HEK293 (cell line): Measurements from ENCODE around the gene MTCL1.

Source experiments
- CTCF ChIA-PET: fragments of 350-600 bp; formaldehyde crosslinking; extraction: SDS; loops from one replicate; lab custom pipeline; 2021; ENCODE audit warnings: antibody characterized with exemption; lab: Yijun Ruan, JAX
- POLR2A ChIA-PET: fragments of 300-600 bp; formaldehyde crosslinking; extraction: SDS; loops from one replicate; lab custom pipeline; 2020; ENCODE audit warnings: antibody characterized with exemption, inconsistent platforms; lab: Yijun Ruan, JAX
- H3K27ac ChIP-seq: fragments of 200-500 bp; sonication (Bioruptor generic); 2 replicates; pipeline ENCODE4 v1.5.1; 2014; ENCODE audit warnings: low read depth, low read length, control low read depth, inconsistent platforms; ENCODE audit errors: extremely low read depth
- H3K36me3 ChIP-seq, 2 experiments: fragments of 200-500 bp in 1 of 2; sonication (Bioruptor generic) in 1 of 2; 1 replicate in 1 of 2; 2 replicates in 1 of 2; pipeline ENCODE4 v1.5.1; 2014 to 2017; ENCODE audit warnings: inconsistent platforms in 2 of 2, low read length in 2 of 2; ENCODE audit not compliant: control insufficient read depth in 2 of 2, insufficient read depth in 1 of 2
- H3K4me1 ChIP-seq: fragments of 200-500 bp; sonication (Bioruptor generic); 2 replicates; pipeline ENCODE4 v1.5.1; 2014; ENCODE audit warnings: mild to moderate bottlenecking, low read length, inconsistent platforms; ENCODE audit not compliant: control insufficient read depth, insufficient read depth
- H3K4me3 ChIP-seq: 2 replicates; pipeline ENCODE4 v1.5.1; 2011; ENCODE audit warnings: low read depth, mild to moderate bottlenecking, control low read depth, low read length, moderate library complexity
- H3K9me3 ChIP-seq: fragments of 200-500 bp; sonication (Bioruptor generic); 2 replicates; pipeline ENCODE4 v1.5.1; 2014; ENCODE audit warnings: low read depth, low read length, inconsistent platforms; ENCODE audit not compliant: control insufficient read depth, insufficient read depth
- KLF17 ChIP-seq: fragments of 450-650 bp; formaldehyde crosslinking; IDR thresholded peaks from 2 replicates; pipeline ENCODE4 v1.5.1; 2016; ENCODE audit warnings: missing biosample characterization, missing genetic modification characterization
- MEIS1 ChIP-seq: sonication (generic); formaldehyde crosslinking; IDR thresholded peaks from 2 replicates; pipeline ENCODE4 v1.8.1; 2022; ENCODE audit warnings: missing genetic modification reagents, mild to moderate bottlenecking, borderline replicate concordance
- OSR2 ChIP-seq: fragments of 450-650 bp; formaldehyde crosslinking; IDR thresholded peaks from 2 replicates; pipeline ENCODE4 v1.5.1; 2016; ENCODE audit warnings: missing biosample characterization, missing genetic modification characterization
- RBAK ChIP-seq: fragments of 450-650 bp; formaldehyde crosslinking; IDR thresholded peaks from 2 replicates; pipeline ENCODE4 v1.5.1; 2016; ENCODE audit warnings: missing biosample characterization, missing genetic modification characterization
- ZBTB48 ChIP-seq: fragments of 450-650 bp; formaldehyde crosslinking; IDR thresholded peaks from 2 replicates; pipeline ENCODE4 v1.5.1; 2016; ENCODE audit warnings: missing biosample characterization, missing genetic modification characterization
- ZBTB7A ChIP-seq: fragments of 450-650 bp; formaldehyde crosslinking; IDR thresholded peaks from 2 replicates; pipeline ENCODE4 v1.5.1; 2016; ENCODE audit warnings: low read depth, missing biosample characterization, missing genetic modification characterization
- ZNF112 ChIP-seq: fragments of 450-650 bp; formaldehyde crosslinking; IDR thresholded peaks from 2 replicates; pipeline ENCODE4 v1.5.0; 2017; ENCODE audit warnings: missing biosample characterization, missing genetic modification characterization
- ZNF184 ChIP-seq: fragments of 450-650 bp; IDR thresholded peaks from 2 replicates; pipeline ENCODE4 v1.5.1; 2018; ENCODE audit warnings: missing biosample characterization, mild to moderate bottlenecking, missing genetic modification characterization
- ZNF211 ChIP-seq: fragments of 450-650 bp; formaldehyde crosslinking; IDR thresholded peaks from 2 replicates; pipeline ENCODE4 v1.5.1; 2016; ENCODE audit warnings: low read depth, missing biosample characterization, missing genetic modification characterization
- ZNF274 ChIP-seq, 2 experiments: fragments of 200-500 bp in 1 of 2; fragments of 450-650 bp in 1 of 2; sonication (Bioruptor generic) in 1 of 2; formaldehyde crosslinking in 1 of 2; IDR thresholded peaks; 2 replicates each; pipeline versions ENCODE4 v1.5.1 to v1.6.1; 2014 to 2016; ENCODE audit warnings: borderline replicate concordance in 1 of 2, inconsistent platforms in 1 of 2, low read length in 1 of 2, missing biosample characterization in 1 of 2, missing genetic modification characterization in 1 of 2
- ZNF366 ChIP-seq: fragments of 450-650 bp; formaldehyde crosslinking; conservative IDR thresholded peaks from 2 replicates; pipeline ENCODE4 v1.5.1; 2016; ENCODE audit warnings: missing biosample characterization, missing genetic modification characterization
- ZNF501 ChIP-seq: fragments of 450-650 bp; formaldehyde crosslinking; IDR thresholded peaks from 2 replicates; pipeline ENCODE4 v1.5.1; 2016; ENCODE audit warnings: missing biosample characterization, missing genetic modification characterization
- ZNF571 ChIP-seq: fragments of 450-650 bp; formaldehyde crosslinking; IDR thresholded peaks from 2 replicates; pipeline ENCODE4 v1.5.0; 2017; ENCODE audit warnings: missing biosample characterization, missing genetic modification characterization
- ZNF624 ChIP-seq: fragments of 450-650 bp; formaldehyde crosslinking; IDR thresholded peaks from 2 replicates; pipeline ENCODE4 v1.5.1; 2017; ENCODE audit warnings: missing biosample characterization, missing genetic modification characterization
- ZNF670 ChIP-seq: fragments of 450-650 bp; formaldehyde crosslinking; IDR thresholded peaks from 2 replicates; pipeline ENCODE4 v1.5.1; 2016; ENCODE audit warnings: missing biosample characterization, missing genetic modification characterization, low read depth
- ZNF747 ChIP-seq: fragments of 450-650 bp; formaldehyde crosslinking; IDR thresholded peaks from 2 replicates; pipeline ENCODE4 v1.5.1; 2016; ENCODE audit warnings: missing biosample characterization, missing genetic modification characterization
- ZNF776 ChIP-seq: fragments of 450-650 bp; formaldehyde crosslinking; IDR thresholded peaks from 2 replicates; pipeline ENCODE4 v1.5.0; 2017; ENCODE audit warnings: missing biosample characterization, missing genetic modification characterization, borderline replicate concordance
- ZNF843 ChIP-seq: fragments of 450-650 bp; formaldehyde crosslinking; IDR thresholded peaks from 2 replicates; pipeline ENCODE4 v1.5.1; 2016; ENCODE audit warnings: missing biosample characterization, missing genetic modification characterization
- TF ChIP-seq, protein P1 (sequence below): fragments of 450-650 bp; formaldehyde crosslinking; IDR thresholded peaks from 2 replicates; pipeline ENCODE4 v1.5.1; 2017; ENCODE audit warnings: missing biosample characterization, missing genetic modification characterization
- TF ChIP-seq, protein P2 (sequence below): fragments of 450-650 bp; formaldehyde crosslinking; IDR thresholded peaks from 2 replicates; pipeline ENCODE4 v1.5.1; 2016; ENCODE audit warnings: missing biosample characterization, missing genetic modification characterization
- TF ChIP-seq, protein P3 (sequence below): fragments of 450-650 bp; formaldehyde crosslinking; IDR thresholded peaks from 2 replicates; pipeline ENCODE4 v1.5.1; 2016; ENCODE audit warnings: missing biosample characterization, missing genetic modification characterization, borderline replicate concordance
- TF ChIP-seq, protein P4 (sequence below): fragments of 450-650 bp; formaldehyde crosslinking; IDR thresholded peaks from 2 replicates; pipeline ENCODE4 v1.5.1; 2016; ENCODE audit warnings: missing biosample characterization, missing genetic modification characterization
- TF ChIP-seq, protein P5 (sequence below): fragments of 450-650 bp; formaldehyde crosslinking; IDR thresholded peaks from 2 replicates; pipeline ENCODE4 v1.5.1; 2016; ENCODE audit warnings: missing biosample characterization, missing genetic modification characterization

MTCL1 gene

GRCh38 chr18:8705238-8705960 is at the start of gene MTCL1:
Gene MTCL1 (plus strand): TSS chr18:8705556. CDS start chr18:8705661, 105 bp downstream.
- CTCF ChIA-PET = interaction anchor here (4.0 kb wide), 1 partner anchor 282 kb away, joined by 13 read pairs; no protein-coding TSS in a partner anchor
- TF ChIP-seq, protein P1, sequence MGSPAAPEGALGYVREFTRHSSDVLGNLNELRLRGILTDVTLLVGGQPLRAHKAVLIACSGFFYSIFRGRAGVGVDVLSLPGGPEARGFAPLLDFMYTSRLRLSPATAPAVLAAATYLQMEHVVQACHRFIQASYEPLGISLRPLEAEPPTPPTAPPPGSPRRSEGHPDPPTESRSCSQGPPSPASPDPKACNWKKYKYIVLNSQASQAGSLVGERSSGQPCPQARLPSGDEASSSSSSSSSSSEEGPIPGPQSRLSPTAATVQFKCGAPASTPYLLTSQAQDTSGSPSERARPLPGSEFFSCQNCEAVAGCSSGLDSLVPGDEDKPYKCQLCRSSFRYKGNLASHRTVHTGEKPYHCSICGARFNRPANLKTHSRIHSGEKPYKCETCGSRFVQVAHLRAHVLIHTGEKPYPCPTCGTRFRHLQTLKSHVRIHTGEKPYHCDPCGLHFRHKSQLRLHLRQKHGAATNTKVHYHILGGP (tag by site-specific recombination) = no peak
- TF ChIP-seq ZNF501 (tag by site-specific recombination) (no peak), ZNF211 (tag by site-specific recombination) (no peak), ZNF571 (tag by site-specific recombination) (no peak), ZNF112 (tag by site-specific recombination) (no peak), ZNF776 (tag by site-specific recombination) (no peak), ZNF184 (no peak), ZNF274 (IDR thresholded peaks at IDR 0.05; ENCODE audit: low read length) (no peak), ZNF274 (tag by site-specific recombination; IDR thresholded peaks at IDR 0.05; ENCODE audit: borderline replicate concordance) (no peak), ZNF670 (tag by site-specific recombination) (no peak)
- TF ChIP-seq, protein P2, sequence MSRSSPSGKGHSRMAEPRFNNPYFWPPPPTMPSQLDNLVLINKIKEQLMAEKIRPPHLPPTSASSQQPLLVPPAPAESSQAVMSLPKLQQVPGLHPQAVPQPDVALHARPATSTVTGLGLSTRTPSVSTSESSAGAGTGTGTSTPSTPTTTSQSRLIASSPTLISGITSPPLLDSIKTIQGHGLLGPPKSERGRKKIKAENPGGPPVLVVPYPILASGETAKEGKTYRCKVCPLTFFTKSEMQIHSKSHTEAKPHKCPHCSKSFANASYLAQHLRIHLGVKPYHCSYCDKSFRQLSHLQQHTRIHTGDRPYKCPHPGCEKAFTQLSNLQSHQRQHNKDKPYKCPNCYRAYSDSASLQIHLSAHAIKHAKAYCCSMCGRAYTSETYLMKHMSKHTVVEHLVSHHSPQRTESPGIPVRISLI (tag by site-specific recombination) = no peak
- H3K27ac ChIP-seq = peak within 1 kb of the TSS; percentile 69; the same call in 1 of the 2 replicates

DNA sequence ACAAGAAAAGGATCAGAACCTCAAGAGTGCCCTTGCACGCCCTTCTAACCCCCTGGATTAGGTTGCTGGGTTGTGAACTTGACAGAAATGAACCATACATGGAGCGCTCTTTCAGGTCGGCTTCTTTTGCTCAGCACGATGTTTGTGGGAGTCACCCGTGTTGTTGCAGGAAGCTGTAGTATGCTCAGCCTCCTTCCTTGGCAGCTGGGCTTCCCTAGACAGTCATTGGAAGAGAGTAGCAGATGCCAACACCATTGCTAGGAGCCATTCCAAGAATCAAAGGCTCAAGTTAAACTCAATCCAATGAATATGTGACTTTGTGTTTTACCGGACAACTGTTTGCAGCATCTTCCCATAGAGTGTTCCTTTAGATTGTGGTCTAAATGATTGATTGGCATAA is 49.1 kb upstream of the MTCL1 start:
- Histone ChIP-seq H3K36me3 (no peaks in the 10 kb centered on the region), H3K9me3 (no peaks in the 10 kb centered on the region), H3K4me1 (no peaks in the 10 kb centered on the region), H3K27ac (no peak overlapping the region), H3K4me3 (no peak overlapping the region)
- ChIA-PET POLR2A (no interaction called here), CTCF (interaction anchor here (0.7 to 7.0 kb wide), 9 partner anchors 15 to 595 kb away, joined by 3 to 98 read pairs (median 8); no protein-coding TSS in a partner anchor)
- no peak for TF ChIP-seq OSR2 (tag by site-specific recombination)
- TF ChIP-seq ZNF843 = no peak
- no peak for TF ChIP-seq ZBTB7A (tag by site-specific recombination)
- TF ChIP-seq KLF17 (tag by site-specific recombination) = no peak
- TF ChIP-seq RBAK (tag by site-specific recombination) = no peak
- TF ChIP-seq ZNF571 (tag by site-specific recombination) = no peak
- no peak for TF ChIP-seq MEIS1 (CRISPR knock-in tag)
- TF ChIP-seq, protein P3, sequence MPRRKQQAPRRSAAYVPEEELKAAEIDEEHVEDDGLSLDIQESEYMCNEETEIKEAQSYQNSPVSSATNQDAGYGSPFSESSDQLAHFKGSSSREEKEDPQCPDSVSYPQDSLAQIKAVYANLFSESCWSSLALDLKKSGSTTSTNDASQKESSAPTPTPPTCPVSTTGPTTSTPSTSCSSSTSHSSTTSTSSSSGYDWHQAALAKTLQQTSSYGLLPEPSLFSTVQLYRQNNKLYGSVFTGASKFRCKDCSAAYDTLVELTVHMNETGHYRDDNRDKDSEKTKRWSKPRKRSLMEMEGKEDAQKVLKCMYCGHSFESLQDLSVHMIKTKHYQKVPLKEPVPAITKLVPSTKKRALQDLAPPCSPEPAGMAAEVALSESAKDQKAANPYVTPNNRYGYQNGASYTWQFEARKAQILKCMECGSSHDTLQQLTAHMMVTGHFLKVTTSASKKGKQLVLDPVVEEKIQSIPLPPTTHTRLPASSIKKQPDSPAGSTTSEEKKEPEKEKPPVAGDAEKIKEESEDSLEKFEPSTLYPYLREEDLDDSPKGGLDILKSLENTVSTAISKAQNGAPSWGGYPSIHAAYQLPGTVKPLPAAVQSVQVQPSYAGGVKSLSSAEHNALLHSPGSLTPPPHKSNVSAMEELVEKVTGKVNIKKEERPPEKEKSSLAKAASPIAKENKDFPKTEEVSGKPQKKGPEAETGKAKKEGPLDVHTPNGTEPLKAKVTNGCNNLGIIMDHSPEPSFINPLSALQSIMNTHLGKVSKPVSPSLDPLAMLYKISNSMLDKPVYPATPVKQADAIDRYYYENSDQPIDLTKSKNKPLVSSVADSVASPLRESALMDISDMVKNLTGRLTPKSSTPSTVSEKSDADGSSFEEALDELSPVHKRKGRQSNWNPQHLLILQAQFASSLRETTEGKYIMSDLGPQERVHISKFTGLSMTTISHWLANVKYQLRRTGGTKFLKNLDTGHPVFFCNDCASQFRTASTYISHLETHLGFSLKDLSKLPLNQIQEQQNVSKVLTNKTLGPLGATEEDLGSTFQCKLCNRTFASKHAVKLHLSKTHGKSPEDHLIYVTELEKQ = no peak
- no peak for TF ChIP-seq ZNF366 (tag by site-specific recombination)
- TF ChIP-seq, protein P4, sequence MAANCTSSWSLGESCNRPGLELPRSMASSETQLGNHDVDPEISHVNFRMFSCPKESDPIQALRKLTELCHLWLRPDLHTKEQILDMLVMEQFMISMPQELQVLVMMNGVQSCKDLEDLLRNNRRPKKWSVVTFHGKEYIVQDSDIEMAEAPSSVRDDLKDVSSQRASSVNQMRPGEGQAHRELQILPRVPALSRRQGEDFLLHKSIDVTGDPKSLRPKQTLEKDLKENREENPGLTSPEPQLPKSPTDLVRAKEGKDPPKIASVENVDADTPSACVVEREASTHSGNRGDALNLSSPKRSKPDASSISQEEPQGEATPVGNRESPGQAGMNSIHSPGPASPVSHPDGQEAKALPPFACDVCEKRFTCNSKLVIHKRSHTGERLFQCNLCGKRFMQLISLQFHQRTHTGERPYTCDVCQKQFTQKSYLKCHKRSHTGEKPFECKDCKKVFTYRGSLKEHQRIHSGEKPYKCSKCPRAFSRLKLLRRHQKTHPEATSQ (tag by site-specific recombination) = no peak
- TF ChIP-seq, protein P5, sequence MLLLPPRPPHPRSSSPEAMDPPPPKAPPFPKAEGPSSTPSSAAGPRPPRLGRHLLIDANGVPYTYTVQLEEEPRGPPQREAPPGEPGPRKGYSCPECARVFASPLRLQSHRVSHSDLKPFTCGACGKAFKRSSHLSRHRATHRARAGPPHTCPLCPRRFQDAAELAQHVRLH (tag by site-specific recombination) = no peak
- TF ChIP-seq ZNF624 = no peak
- no peak for TF ChIP-seq ZNF747 (tag by site-specific recombination)
- TF ChIP-seq ZBTB48 = no peak

More at GRCh38 chr18:8705238-8705960, at the start of gene MTCL1:
- H3K9me3 ChIP-seq = no peaks in the 10 kb centered on the region
- POLR2A ChIA-PET = interaction anchor here (1.1 kb wide), 1 partner anchor 10 kb away, joined by 3 read pairs; no protein-coding TSS in a partner anchor
- H3K4me1 ChIP-seq = peaks cover 6% of the 10 kb centered on the region
- H3K4me3 ChIP-seq = peak within 1 kb of the TSS; percentile 43
- H3K36me3 ChIP-seq = no peaks in the 10 kb centered on the region
